AG04450 (cell line): Measurements from ENCODE around the gene TSPAN9. TPM values are rescaled to one million over a fixed set of nuclear protein-coding genes. Genes with fewer than 3 reads are reported as not detected.

ENCODE experiments used
- CTCF ChIA-PET: fragments of 300-600, 350-600 bp; formaldehyde crosslinking; extraction: SDS; loops from one replicate; lab custom pipeline; 2022; ENCODE audit warnings: antibody characterized with exemption, inconsistent platforms; lab: Charles Lee
- POLR2A ChIA-PET: fragments of 350-600 bp; formaldehyde crosslinking; extraction: SDS; loops from one replicate; lab custom pipeline; 2021; ENCODE audit warnings: antibody characterized with exemption, inconsistent platforms; lab: Yijun Ruan, JAX
- DNase-seq: peaks from one replicate; pipeline ENCODE4 v3.0.0-alpha.2; 2011; ENCODE audit warnings: low read depth, low spot score
- H3K27ac ChIP-seq: one replicate; pipeline ENCODE4 v1.5.1; 2012; ENCODE audit warnings: low read depth, low read length, control low read depth
- H3K27me3 ChIP-seq: one replicate; pipeline ENCODE4 v1.6.0; 2012; ENCODE audit warnings: low read length; ENCODE audit not compliant: control insufficient read depth, insufficient read depth
- H3K4me3 ChIP-seq: 2 replicates; pipeline ENCODE4 v1.5.1; 2011; ENCODE audit warnings: mild to moderate bottlenecking, low read depth, low read length, control low read depth
- H3K9me3 ChIP-seq: 2 replicates; pipeline ENCODE4 v1.5.1; 2012; ENCODE audit warnings: low read length; ENCODE audit not compliant: control insufficient read depth, insufficient read depth
- CTCF ChIP-seq: IDR thresholded peaks from 2 replicates; pipeline ENCODE4 v1.5.1; 2011; ENCODE audit warnings: low read depth, low read length, control low read depth, inconsistent platforms
- polyA plus RNA-seq: library from polyadenylated mRNA; depleted of rRNA; stranded (reverse); fragments of >200 nt; gene quantifications from 2 replicates; pipeline ENCODE4 v1.2.3, GENCODE V29; 2011

Gene TSPAN9
- polyA plus RNA-seq, 1 experiment = 68.0 TPM

GRCh38 chr12:3054374-3054773 lies 22.8 kb upstream of the TSPAN9 start:
- Histone ChIP-seq H3K9me3 (no peaks in the 10 kb centered on the region), H3K27ac (no peak overlapping the region), H3K4me3 (no peak overlapping the region), H3K27me3 (peaks cover 8% of the 10 kb centered on the region)
- TF ChIP-seq CTCF = no peak
- DNase-seq = no peak
- ChIA-PET CTCF (interaction anchor here (0.9 to 12.4 kb wide), 3 partner anchors 13 to 81 kb away, joined by 3 to 88 read pairs (median 13); no protein-coding TSS in a partner anchor), POLR2A (interaction anchor here (0.7 kb wide), 1 partner anchor 24 kb away, joined by 4 read pairs; no protein-coding TSS in a partner anchor)

DNA sequence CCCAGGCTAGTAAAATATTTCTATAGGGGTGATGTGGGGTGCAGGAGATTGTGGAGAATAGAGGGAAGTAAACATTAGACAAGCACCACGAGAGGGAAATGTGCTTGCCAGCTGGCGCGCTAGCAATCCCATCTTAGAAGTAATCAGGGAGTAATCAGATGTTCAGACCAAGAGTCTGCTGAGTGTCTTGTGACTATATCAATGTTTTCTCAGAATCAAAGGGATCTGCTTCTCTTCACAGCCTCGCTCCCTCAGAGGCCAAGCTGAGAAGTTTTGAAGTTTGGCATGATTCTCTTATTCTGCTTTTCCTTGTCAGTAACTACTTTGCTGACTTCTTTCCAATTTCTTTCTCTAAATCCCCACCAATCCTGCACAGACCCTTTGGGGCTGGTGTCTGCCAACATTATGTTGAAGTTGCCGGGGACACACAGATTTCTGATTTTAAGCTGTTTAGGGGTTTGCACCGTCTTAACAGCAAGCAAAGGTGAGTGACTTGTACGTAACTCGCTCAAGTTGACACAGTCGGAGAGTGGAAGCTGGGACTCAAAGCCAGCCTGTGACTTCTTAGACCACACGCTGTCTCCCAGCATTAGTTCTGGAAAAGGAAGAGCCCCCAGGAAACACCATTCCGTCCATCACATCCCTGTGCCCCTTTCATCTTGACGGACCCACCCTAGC lies 22.0 kb upstream of the TSPAN9 start:
- no peak for DNase-seq
- TF ChIP-seq CTCF = no peak
- peaks cover 6% of the 10 kb centered on the region for H3K27me3 ChIP-seq
- ChIA-PET POLR2A (interaction anchor here (0.7 kb wide), 1 partner anchor 23 kb away, joined by 4 read pairs; no protein-coding TSS in a partner anchor), CTCF (interaction anchor here (0.9 to 12.4 kb wide), 3 partner anchors 13 to 80 kb away, joined by 3 to 88 read pairs (median 13); no protein-coding TSS in a partner anchor)
- no peaks in the 10 kb centered on the region for H3K9me3 ChIP-seq
- H3K4me3 ChIP-seq = no peak overlapping the region
- no peak overlapping the region for H3K27ac ChIP-seq

GRCh38 chr12:3055704-3056467 lies 21.3 kb upstream of the TSPAN9 start:
- TF ChIP-seq CTCF = no peak
- POLR2A ChIA-PET = no interaction called here
- CTCF ChIA-PET = interaction anchor here (2.8 to 12.4 kb wide), 2 partner anchors 14 to 18 kb away, joined by 13 to 88 read pairs; no protein-coding TSS in a partner anchor
- peaks cover 6% of the 10 kb centered on the region for H3K27me3 ChIP-seq
- no peaks in the 10 kb centered on the region for H3K9me3 ChIP-seq
- DNase-seq = no peak
- no peak overlapping the region for H3K4me3 ChIP-seq
- no peak overlapping the region for H3K27ac ChIP-seq

DNA sequence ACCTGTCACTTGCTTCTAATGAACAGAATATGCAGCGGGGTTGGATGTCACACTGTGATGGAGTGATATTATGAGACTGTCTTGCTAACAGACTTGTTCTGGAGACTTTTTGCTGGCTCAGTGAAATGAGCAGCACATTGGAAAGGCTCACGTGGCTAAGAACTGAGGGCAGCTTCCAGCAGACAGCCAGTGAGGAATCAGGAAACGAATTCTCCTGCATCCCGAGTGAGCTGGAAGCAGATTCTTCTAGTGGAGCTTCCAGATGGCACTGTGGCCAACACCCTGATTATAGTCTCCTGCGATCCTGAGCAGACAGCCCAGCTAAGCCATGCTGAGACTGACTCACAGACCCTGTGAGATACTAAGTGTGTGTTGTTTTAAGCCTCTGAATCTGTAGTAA lies 16.1 kb upstream of the TSPAN9 start:
- ChIA-PET POLR2A (interaction anchor here (0.5 kb wide), 1 partner anchor 78 kb away, joined by 3 read pairs; no protein-coding TSS in a partner anchor), CTCF (interaction anchor here (12.4 kb wide), 1 partner anchor 13 kb away, joined by 88 read pairs; no protein-coding TSS in a partner anchor)
- no peak overlapping the region for H3K4me3 ChIP-seq
- H3K27ac ChIP-seq = no peak overlapping the region
- no peaks in the 10 kb centered on the region for H3K9me3 ChIP-seq
- DNase-seq = no peak
- peaks cover 22% of the 10 kb centered on the region for H3K27me3 ChIP-seq
- no peak for TF ChIP-seq CTCF
